HCT116 (cell line): Measurements from ENCODE around the gene NUDT14. TPM values are rescaled to one million over a fixed set of nuclear protein-coding genes. Genes with fewer than 3 reads are reported as not detected.

Experiments used
- ATAC-seq: fragments of 200-7000 bp; cut with Tn5 transposase; 2 replicates; pipeline ENCODE4 v1.9.1; 2020; ENCODE audit warnings: mild to moderate bottlenecking, moderate library complexity
- BruUV-seq: library from RNA; stranded (reverse); fragments of 400-500 nt; replicated peaks from 2 replicates; lab custom pipeline; 2021; lab: Mats Ljungman, UMichigan
- CTCF ChIA-PET: fragments of 300-600 bp; sonication (Branson Sonifier 250); formaldehyde crosslinking; loops from one replicate; lab custom pipeline; 2021; ENCODE audit warnings: antibody characterized with exemption; lab: Charles Lee
- POLR2A ChIA-PET: fragments of 300-600, 350-600 bp; sonication (Branson Sonifier 250); formaldehyde crosslinking; loops from one replicate; lab custom pipeline; 2021; ENCODE audit warnings: antibody characterized with exemption; lab: Charles Lee
- RAD21 ChIA-PET, 2 experiments: fragments of 300-600 bp; sonication (Branson Sonifier 250); formaldehyde crosslinking; loops; one replicate each; lab custom pipeline; 2023; ENCODE audit warnings: low total read pairs in 2 of 2; ENCODE audit not compliant: uncharacterized antibody in 2 of 2, unreplicated experiment in 2 of 2, low non-redundant PET in 1 of 2; lab: Charles Lee
- DNase-seq: peaks from one replicate; pipeline ENCODE4 v3.0.0-alpha.2; 2010; ENCODE audit warnings: low read depth, low spot score
- H2AFZ ChIP-seq: fragments of 200-600 bp; shearing (Covaris generic), sonication (generic); 2 replicates; pipeline ENCODE4 v1.6.1; 2017; ENCODE audit warnings: low read depth, mixed run types, mixed read lengths, antibody characterized with exemption, low read length; ENCODE audit not compliant: poor library complexity, severe bottlenecking
- H3K27ac ChIP-seq: 2 replicates; pipeline ENCODE4 v1.5.1; 2012; ENCODE audit warnings: low read depth, low read length
- H3K27me3 ChIP-seq: fragments of 200-600 bp; sonication (generic); 2 replicates; pipeline ENCODE4 v1.6.1; 2016; ENCODE audit warnings: mixed run types, low read length, mixed read lengths; ENCODE audit not compliant: insufficient read depth
- H3K36me3 ChIP-seq, 2 experiments: fragments of 200-500 bp in 1 of 2; fragments of 200-600 bp in 1 of 2; sonication (Bioruptor generic) in 1 of 2; sonication (generic) in 1 of 2; 2 replicates each; pipeline versions ENCODE4 v1.5.1 to v1.6.1; 2014 to 2016; ENCODE audit warnings: low read length in 2 of 2, inconsistent platforms in 1 of 2, mixed read lengths in 1 of 2, mixed run types in 1 of 2; ENCODE audit not compliant: insufficient read depth in 2 of 2, control insufficient read depth in 1 of 2
- H3K4me1 ChIP-seq, 2 experiments: fragments of 200-600 bp in 1 of 2; sonication (generic) in 1 of 2; 2 replicates each; pipeline versions ENCODE4 v1.5.1 to v1.6.1; 2012 to 2017; ENCODE audit warnings: low read length in 2 of 2, inconsistent platforms in 1 of 2, mild to moderate bottlenecking in 1 of 2, mixed read lengths in 1 of 2, mixed run types in 1 of 2, moderate library complexity in 1 of 2; ENCODE audit not compliant: insufficient read depth in 2 of 2, control insufficient read depth in 1 of 2
- H3K4me2 ChIP-seq: fragments of 200-600 bp; sonication (generic); 2 replicates; pipeline ENCODE4 v1.6.1; 2017; ENCODE audit warnings: mixed run types, low read length, mixed read lengths
- H3K4me3 ChIP-seq, 2 experiments: fragments of 200-600 bp in 1 of 2; sonication (generic) in 1 of 2; replicated peaks in 1 of 2; 2 replicates each; pipeline ENCODE4 v1.5.1; 2011 to 2016; ENCODE audit warnings: low read length in 2 of 2, control low read depth in 1 of 2, low read depth in 1 of 2, mild to moderate bottlenecking in 1 of 2, mixed read lengths in 1 of 2, mixed run types in 1 of 2
- H3K79me2 ChIP-seq: fragments of 200-600 bp; sonication (generic); 2 replicates; pipeline ENCODE4 v1.6.1; 2017; ENCODE audit warnings: mild to moderate bottlenecking, mixed run types, low read length, moderate library complexity, mixed read lengths; ENCODE audit not compliant: insufficient read depth
- H3K9ac ChIP-seq: fragments of 200-600 bp; sonication (generic); 2 replicates; pipeline ENCODE4 v1.6.1; 2016; ENCODE audit warnings: low read length, mixed read lengths
- H3K9me2 ChIP-seq: fragments of 200-600 bp; sonication (generic), shearing (Covaris generic); 2 replicates; pipeline ENCODE4 v1.6.1; 2017; ENCODE audit warnings: mixed run types, mild to moderate bottlenecking, moderate library complexity; ENCODE audit not compliant: insufficient read depth
- H3K9me3 ChIP-seq, 2 experiments: fragments of 200-500 bp in 1 of 2; fragments of 200-600 bp in 1 of 2; sonication (Bioruptor generic) in 1 of 2; sonication (generic) in 1 of 2; 2 replicates each; pipeline ENCODE4 v1.6.1; 2014 to 2017; ENCODE audit warnings: low read length in 2 of 2, mixed read lengths in 2 of 2, inconsistent platforms in 1 of 2, low read depth in 1 of 2, mild to moderate bottlenecking in 1 of 2, mixed run types in 1 of 2, moderate library complexity in 1 of 2; ENCODE audit not compliant: control insufficient read depth in 1 of 2, insufficient read depth in 1 of 2
- H4K20me1 ChIP-seq: fragments of 200-600 bp; sonication (generic), shearing (Covaris generic); 2 replicates; pipeline ENCODE4 v1.6.1; 2017; ENCODE audit warnings: mixed run types, mild to moderate bottlenecking, moderate library complexity; ENCODE audit not compliant: insufficient read depth
- ATF3 ChIP-seq: IDR thresholded peaks from 2 replicates; pipeline ENCODE4 v1.6.1; 2012
- CBX3 ChIP-seq: IDR thresholded peaks from 2 replicates; pipeline ENCODE4 v1.6.1; 2012; ENCODE audit warnings: low read depth
- CTCF ChIP-seq, 3 experiments: fragments of 200-600 bp in 1 of 3; sonication (generic) in 1 of 3; IDR thresholded peaks in 2 of 3; conservative IDR thresholded peaks in 1 of 3; 2 replicates each; pipeline ENCODE4 v1.5.1; 2012 to 2017; ENCODE audit warnings: low read depth in 2 of 3, low read length in 2 of 3, antibody characterized with exemption in 1 of 3, borderline replicate concordance in 1 of 3, control low read depth in 1 of 3, mild to moderate bottlenecking in 1 of 3, mixed read lengths in 1 of 3, mixed run types in 1 of 3, moderate library complexity in 1 of 3; ENCODE audit not compliant: insufficient read depth in 1 of 3
- EGR1 ChIP-seq: IDR thresholded peaks from 2 replicates; pipeline ENCODE4 v1.6.1; 2012; ENCODE audit warnings: low read depth
- ELF1 ChIP-seq: IDR thresholded peaks from 2 replicates; pipeline ENCODE4 v1.6.1; 2012; ENCODE audit warnings: low read depth, borderline replicate concordance
- EZH2 ChIP-seq: fragments of 200-600 bp; sonication (generic); IDR thresholded peaks from 2 replicates; pipeline ENCODE4 v1.6.1; 2017; ENCODE audit warnings: antibody characterized with exemption, mixed run types
- FOSL1 ChIP-seq: IDR thresholded peaks from 2 replicates; pipeline ENCODE4 v1.6.1; 2012; ENCODE audit warnings: low read depth
- MAX ChIP-seq: IDR thresholded peaks from 2 replicates; pipeline ENCODE4 v1.6.1; 2012
- POLR2A ChIP-seq: IDR thresholded peaks from 2 replicates; pipeline ENCODE4 v1.7.0; 2011; ENCODE audit warnings: borderline replicate concordance; ENCODE audit not compliant: insufficient read depth, insufficient read length; ENCODE audit errors: extremely low read depth
- POLR2AphosphoS5 ChIP-seq: IDR thresholded peaks from 2 replicates; pipeline ENCODE4 v1.6.1; 2011; ENCODE audit warnings: mild to moderate bottlenecking, low read depth, low read length, moderate library complexity
- RAD21 ChIP-seq: IDR thresholded peaks from 2 replicates; pipeline ENCODE4 v1.6.1; 2012; ENCODE audit warnings: low read depth, mild to moderate bottlenecking
- SIN3A ChIP-seq: IDR thresholded peaks from 2 replicates; pipeline ENCODE4 v1.6.1; 2012; ENCODE audit warnings: low read depth
- SP1 ChIP-seq: IDR thresholded peaks from 2 replicates; pipeline ENCODE4 v1.6.1; 2012; ENCODE audit warnings: low read depth
- SRF ChIP-seq: IDR thresholded peaks from 2 replicates; pipeline ENCODE4 v1.6.1; 2012; ENCODE audit warnings: low read depth
- TCF7L2 ChIP-seq: IDR thresholded peaks from 2 replicates; pipeline ENCODE4 v1.7.0; 2011; ENCODE audit warnings: borderline replicate concordance, inconsistent platforms; ENCODE audit not compliant: insufficient read depth, insufficient read length; ENCODE audit errors: extremely low read depth
- YY1 ChIP-seq: IDR thresholded peaks from 2 replicates; pipeline ENCODE4 v1.6.1; 2011; ENCODE audit warnings: low read length, low read depth, moderate library complexity, mild to moderate bottlenecking; ENCODE audit not compliant: insufficient replicate concordance; ENCODE audit errors: extremely low read depth
- ZBTB33 ChIP-seq: IDR thresholded peaks from 2 replicates; pipeline ENCODE4 v1.6.1; 2011; ENCODE audit warnings: mild to moderate bottlenecking, low read length, moderate library complexity; ENCODE audit not compliant: insufficient replicate concordance; ENCODE audit errors: extremely low read depth
- ZFX ChIP-seq: fragments of 450-650 bp; IDR thresholded peaks from 2 replicates; pipeline ENCODE4 v1.6.1; 2017
- ZNF274 ChIP-seq: fragments of 200-500 bp; sonication (Bioruptor generic); IDR thresholded peaks from 2 replicates; pipeline ENCODE4 v1.6.1; 2014; ENCODE audit warnings: mild to moderate bottlenecking, low read depth, low read length, inconsistent platforms
- intact Hi-C: fragments of 100-400 bp; cut with micrococcal nuclease; formaldehyde crosslinking; loops from 2 replicates; pipeline ENCODE4 v1.10.0; 2022
- total RNA-seq: library from RNA; stranded (reverse); gene quantifications from one replicate; pipeline ENCODE4 v1.2.1, GENCODE V29; 2021; ENCODE audit not compliant: unreplicated experiment

Gene NUDT14
- total RNA-seq, 1 experiment from 2014 or later, result 56.1 TPM

GRCh38 chr14:105137481-105138020 lies 43.6 kb downstream of the NUDT14 start:
- no peaks in the 10 kb centered on the region for H3K4me1 ChIP-seq
- H4K20me1 ChIP-seq, result no peaks in the 10 kb centered on the region
- TF ChIP-seq POLR2AphosphoS5, result no peak
- no peak for TF ChIP-seq MAX
- TF ChIP-seq ATF3, result no peak
- TF ChIP-seq SRF, result no peak
- TF ChIP-seq POLR2A, result no peak
- TF ChIP-seq SIN3A, result no peak
- TF ChIP-seq RAD21, result no peak
- no peak for TF ChIP-seq YY1
- TF ChIP-seq EGR1, result no peak
- no peak for TF ChIP-seq ZFX
- TF ChIP-seq SP1, result no peak
- no peak for TF ChIP-seq CTCF (IDR thresholded peaks at IDR 0.05 in 2 of 3, conservative IDR thresholded peaks at IDR 0.05 in 1 of 3; ENCODE audit: borderline replicate concordance in 1 of 3, insufficient read depth in 1 of 3, low read depth in 2 of 3, low read length in 2 of 3)
- TF ChIP-seq TCF7L2, result no peak
- TF ChIP-seq ZBTB33, result no peak
- TF ChIP-seq ELF1, result no peak
- no peak for TF ChIP-seq FOSL1
- TF ChIP-seq CBX3, result no peak
- no peak for TF ChIP-seq ZNF274
- TF ChIP-seq EZH2, result no peak
- H3K9me3 ChIP-seq, result no peaks in the 10 kb centered on the region
- peaks cover 2 to 14% of the 10 kb centered on the region in 2 experiments; a peak in 2 of 4 replicates for H3K36me3 ChIP-seq
- ATAC-seq, result no peak
- no peaks in the 10 kb centered on the region for H3K9me2 ChIP-seq
- H3K4me2 ChIP-seq, result no peak overlapping the region
- intact Hi-C loops, result no loop called here
- RAD21 ChIA-PET, result no interaction called here
- no peaks in the 10 kb centered on the region for H3K27me3 ChIP-seq
- no peak overlapping the region for H3K9ac ChIP-seq
- POLR2A ChIA-PET, result no interaction called here
- no peak for DNase-seq
- no peak overlapping the region for H2AFZ ChIP-seq
- no peaks in the 10 kb centered on the region for H3K79me2 ChIP-seq
- H3K4me3 ChIP-seq, result no peak overlapping the region
- CTCF ChIA-PET, result no interaction called here
- BruUV-seq, result no TSS peak
- no peak overlapping the region for H3K27ac ChIP-seq
